WTC11 (cell line): Measurements from ENCODE around the gene LIFR. TPM values are rescaled to one million over a fixed set of nuclear protein-coding genes. Genes with fewer than 3 reads are reported as not detected.

Source experiments
- ATAC-seq: fragments of 200-7000 bp; cut with Tn5 transposase; 2 replicates; pipeline ENCODE4 v1.10.0; 2021; ENCODE audit warnings: mild to moderate bottlenecking, moderate library complexity
- CTCF ChIA-PET: fragments of 300-600 bp; sonication (Branson Sonifier 250); formaldehyde crosslinking; loops from one replicate; lab custom pipeline; 2021; ENCODE audit warnings: antibody characterized with exemption; lab: Charles Lee
- POLR2A ChIA-PET: fragments of 350-600 bp; sonication (Branson Sonifier 250); formaldehyde crosslinking; loops from one replicate; lab custom pipeline; 2021; ENCODE audit warnings: antibody characterized with exemption; lab: Charles Lee
- DNase-seq: peaks from one replicate; pipeline ENCODE4 v3.0.0; 2021; ENCODE audit warnings: low spot score
- H3K27ac Mint-ChIP-seq: 2 replicates; pipeline ENCODE4 v1.8.0; 2021; ENCODE audit warnings: mixed read lengths
- H3K27me3 Mint-ChIP-seq: 2 replicates; pipeline ENCODE4 v1.8.0; 2021; ENCODE audit warnings: low read depth, mild to moderate bottlenecking, moderate library complexity, mixed read lengths
- H3K36me3 Mint-ChIP-seq: 2 replicates; pipeline ENCODE4 v1.8.0; 2021; ENCODE audit warnings: mixed read lengths
- H3K4me1 Mint-ChIP-seq: 2 replicates; pipeline ENCODE4 v1.8.0; 2022; ENCODE audit warnings: mixed read lengths
- H3K4me3 Mint-ChIP-seq: 2 replicates; pipeline ENCODE4 v1.8.0; 2021; ENCODE audit warnings: mild to moderate bottlenecking, moderate library complexity, mixed read lengths
- H3K9me3 Mint-ChIP-seq: 2 replicates; pipeline ENCODE4 v1.8.0; 2021; ENCODE audit warnings: mixed read lengths
- ATF2 ChIP-seq: sonication (generic); formaldehyde crosslinking; IDR thresholded peaks from 2 replicates; pipeline ENCODE4 v1.8.1; 2022; ENCODE audit warnings: low read depth, missing genetic modification reagents, borderline replicate concordance
- CBFB ChIP-seq: sonication (generic); formaldehyde crosslinking; IDR thresholded peaks from 2 replicates; pipeline ENCODE4 v1.8.1; 2022; ENCODE audit warnings: mild to moderate bottlenecking, low read depth, missing genetic modification reagents
- CDX4 ChIP-seq: fragments of 250-450 bp; sonication (Bioruptor Pico); IDR thresholded peaks from 2 replicates; pipeline ENCODE4 v1.9.0; 2021; ENCODE audit warnings: moderate library complexity, mild to moderate bottlenecking, inconsistent platforms, borderline replicate concordance
- FOXJ3 ChIP-seq: sonication (generic); formaldehyde crosslinking; IDR thresholded peaks from 2 replicates; pipeline ENCODE4 v1.9.0; 2021; ENCODE audit warnings: missing genetic modification reagents, mild to moderate bottlenecking, borderline replicate concordance
- IRF2 ChIP-seq: sonication (generic); formaldehyde crosslinking; IDR thresholded peaks from 2 replicates; pipeline ENCODE4 v1.8.0; 2022; ENCODE audit warnings: low read depth, missing genetic modification reagents, borderline replicate concordance
- PREB ChIP-seq: sonication (generic); formaldehyde crosslinking; IDR thresholded peaks from 2 replicates; pipeline ENCODE4 v1.8.1; 2022; ENCODE audit warnings: mild to moderate bottlenecking, missing genetic modification reagents, moderate library complexity, borderline replicate concordance
- PRRX2 ChIP-seq: fragments of 250-450 bp; sonication (Bioruptor Pico); IDR thresholded peaks from 2 replicates; pipeline ENCODE4 v1.8.0; 2021; ENCODE audit warnings: mild to moderate bottlenecking
- ZNF138 ChIP-seq: sonication (generic); formaldehyde crosslinking; conservative IDR thresholded peaks from 2 replicates; pipeline ENCODE4 v1.8.1; 2022; ENCODE audit warnings: mild to moderate bottlenecking, moderate library complexity, missing genetic modification reagents
- ZNF425 ChIP-seq: fragments of 250-450 bp; sonication (Bioruptor Pico); conservative IDR thresholded peaks from 2 replicates; pipeline ENCODE4 v1.9.0; 2021; ENCODE audit warnings: mild to moderate bottlenecking
- total RNA-seq: library from RNA; stranded (reverse); gene quantifications from 3 replicates; pipeline ENCODE4 v1.2.3, GENCODE V29; 2021
- TF ChIP-seq, protein P1 (sequence below): sonication (generic); formaldehyde crosslinking; IDR thresholded peaks from 2 replicates; pipeline ENCODE4 v1.8.1; 2023; ENCODE audit warnings: mild to moderate bottlenecking, missing genetic modification reagents, moderate library complexity
- TF ChIP-seq, protein P2 (sequence below): sonication (generic); formaldehyde crosslinking; IDR thresholded peaks from 2 replicates; pipeline ENCODE4 v1.8.0; 2022; ENCODE audit warnings: mild to moderate bottlenecking, missing genetic modification reagents
- TF ChIP-seq, protein P3 (sequence below): sonication (generic); formaldehyde crosslinking; IDR thresholded peaks from 2 replicates; pipeline ENCODE4 v1.8.0; 2023; ENCODE audit warnings: mild to moderate bottlenecking, missing genetic modification reagents

LIFR gene
- total RNA-seq, 1 experiment from 2014 or later: 14.4 TPM

GRCh38 chr5:38497946-38498345 is 58.5 kb downstream of the LIFR start (continued):
- no peak for TF ChIP-seq ZNF425 (CRISPR knock-in tag)
- no peak for TF ChIP-seq PRRX2 (CRISPR knock-in tag)
- TF ChIP-seq ATF2 (CRISPR knock-in tag): no peak
- TF ChIP-seq, protein P1, sequence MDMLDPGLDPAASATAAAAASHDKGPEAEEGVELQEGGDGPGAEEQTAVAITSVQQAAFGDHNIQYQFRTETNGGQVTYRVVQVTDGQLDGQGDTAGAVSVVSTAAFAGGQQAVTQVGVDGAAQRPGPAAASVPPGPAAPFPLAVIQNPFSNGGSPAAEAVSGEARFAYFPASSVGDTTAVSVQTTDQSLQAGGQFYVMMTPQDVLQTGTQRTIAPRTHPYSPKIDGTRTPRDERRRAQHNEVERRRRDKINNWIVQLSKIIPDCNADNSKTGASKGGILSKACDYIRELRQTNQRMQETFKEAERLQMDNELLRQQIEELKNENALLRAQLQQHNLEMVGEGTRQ: no peak
- TF ChIP-seq FOXJ3 (CRISPR knock-in tag): no peak
- TF ChIP-seq ZNF138 (CRISPR knock-in tag): no peak
- no peak for TF ChIP-seq CDX4 (CRISPR knock-in tag)
- TF ChIP-seq PREB (CRISPR knock-in tag): no peak
- TF ChIP-seq, protein P2, sequence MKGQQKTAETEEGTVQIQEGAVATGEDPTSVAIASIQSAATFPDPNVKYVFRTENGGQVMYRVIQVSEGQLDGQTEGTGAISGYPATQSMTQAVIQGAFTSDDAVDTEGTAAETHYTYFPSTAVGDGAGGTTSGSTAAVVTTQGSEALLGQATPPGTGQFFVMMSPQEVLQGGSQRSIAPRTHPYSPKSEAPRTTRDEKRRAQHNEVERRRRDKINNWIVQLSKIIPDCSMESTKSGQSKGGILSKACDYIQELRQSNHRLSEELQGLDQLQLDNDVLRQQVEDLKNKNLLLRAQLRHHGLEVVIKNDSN (CRISPR knock-in tag): no peak

GRCh38 chr5:38494763-38495162 is 61.7 kb downstream of the LIFR start:
- TF ChIP-seq IRF2 (CRISPR knock-in tag) (no peak), CBFB (CRISPR knock-in tag) (no peak), ZNF138 (CRISPR knock-in tag) (no peak), PREB (CRISPR knock-in tag) (no peak)
- TF ChIP-seq, protein P2 (CRISPR knock-in tag): no peak
- TF ChIP-seq, protein P3, sequence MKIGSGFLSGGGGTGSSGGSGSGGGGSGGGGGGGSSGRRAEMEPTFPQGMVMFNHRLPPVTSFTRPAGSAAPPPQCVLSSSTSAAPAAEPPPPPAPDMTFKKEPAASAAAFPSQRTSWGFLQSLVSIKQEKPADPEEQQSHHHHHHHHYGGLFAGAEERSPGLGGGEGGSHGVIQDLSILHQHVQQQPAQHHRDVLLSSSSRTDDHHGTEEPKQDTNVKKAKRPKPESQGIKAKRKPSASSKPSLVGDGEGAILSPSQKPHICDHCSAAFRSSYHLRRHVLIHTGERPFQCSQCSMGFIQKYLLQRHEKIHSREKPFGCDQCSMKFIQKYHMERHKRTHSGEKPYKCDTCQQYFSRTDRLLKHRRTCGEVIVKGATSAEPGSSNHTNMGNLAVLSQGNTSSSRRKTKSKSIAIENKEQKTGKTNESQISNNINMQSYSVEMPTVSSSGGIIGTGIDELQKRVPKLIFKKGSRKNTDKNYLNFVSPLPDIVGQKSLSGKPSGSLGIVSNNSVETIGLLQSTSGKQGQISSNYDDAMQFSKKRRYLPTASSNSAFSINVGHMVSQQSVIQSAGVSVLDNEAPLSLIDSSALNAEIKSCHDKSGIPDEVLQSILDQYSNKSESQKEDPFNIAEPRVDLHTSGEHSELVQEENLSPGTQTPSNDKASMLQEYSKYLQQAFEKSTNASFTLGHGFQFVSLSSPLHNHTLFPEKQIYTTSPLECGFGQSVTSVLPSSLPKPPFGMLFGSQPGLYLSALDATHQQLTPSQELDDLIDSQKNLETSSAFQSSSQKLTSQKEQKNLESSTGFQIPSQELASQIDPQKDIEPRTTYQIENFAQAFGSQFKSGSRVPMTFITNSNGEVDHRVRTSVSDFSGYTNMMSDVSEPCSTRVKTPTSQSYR (CRISPR knock-in tag): no peak
- no peak overlapping the region for H3K4me3 Mint-ChIP-seq

More at GRCh38 chr5:38494763-38495162, 61.7 kb downstream of the LIFR start:
- ChIA-PET CTCF (interaction anchor here (1.0 to 1.3 kb wide), 3 partner anchors 21 to 257 kb away, joined by 3 to 6 read pairs (median 4); no protein-coding TSS in a partner anchor), POLR2A (interaction anchor here (0.6 kb wide), 1 partner anchor 9 kb away, joined by 6 read pairs; no protein-coding TSS in a partner anchor)
- ATAC-seq: no peak
- no peak overlapping the region for H3K27ac Mint-ChIP-seq
- no peaks in the 10 kb centered on the region for H3K9me3 Mint-ChIP-seq
- peaks cover 12% of the 10 kb centered on the region for H3K36me3 Mint-ChIP-seq
- H3K4me1 Mint-ChIP-seq: peaks cover 2% of the 10 kb centered on the region; the same call in 1 of the 2 replicates
- DNase-seq: no peak
- no peaks in the 10 kb centered on the region for H3K27me3 Mint-ChIP-seq
